T-helper 1 cell (primary cell): Measurements from ENCODE around the gene ALDH8A1.
"Not testable (repeated sequence)": the region's sequence is repeated elsewhere in the genome, so short reads cannot be mapped to it uniquely, and the experiment has no call there.

Experiments used
- DNase-seq, 5 donors: peaks; one replicate each; pipeline ENCODE4 v3.0.0-alpha.2; 2012 to 2020

Gene ALDH8A1

DNA sequence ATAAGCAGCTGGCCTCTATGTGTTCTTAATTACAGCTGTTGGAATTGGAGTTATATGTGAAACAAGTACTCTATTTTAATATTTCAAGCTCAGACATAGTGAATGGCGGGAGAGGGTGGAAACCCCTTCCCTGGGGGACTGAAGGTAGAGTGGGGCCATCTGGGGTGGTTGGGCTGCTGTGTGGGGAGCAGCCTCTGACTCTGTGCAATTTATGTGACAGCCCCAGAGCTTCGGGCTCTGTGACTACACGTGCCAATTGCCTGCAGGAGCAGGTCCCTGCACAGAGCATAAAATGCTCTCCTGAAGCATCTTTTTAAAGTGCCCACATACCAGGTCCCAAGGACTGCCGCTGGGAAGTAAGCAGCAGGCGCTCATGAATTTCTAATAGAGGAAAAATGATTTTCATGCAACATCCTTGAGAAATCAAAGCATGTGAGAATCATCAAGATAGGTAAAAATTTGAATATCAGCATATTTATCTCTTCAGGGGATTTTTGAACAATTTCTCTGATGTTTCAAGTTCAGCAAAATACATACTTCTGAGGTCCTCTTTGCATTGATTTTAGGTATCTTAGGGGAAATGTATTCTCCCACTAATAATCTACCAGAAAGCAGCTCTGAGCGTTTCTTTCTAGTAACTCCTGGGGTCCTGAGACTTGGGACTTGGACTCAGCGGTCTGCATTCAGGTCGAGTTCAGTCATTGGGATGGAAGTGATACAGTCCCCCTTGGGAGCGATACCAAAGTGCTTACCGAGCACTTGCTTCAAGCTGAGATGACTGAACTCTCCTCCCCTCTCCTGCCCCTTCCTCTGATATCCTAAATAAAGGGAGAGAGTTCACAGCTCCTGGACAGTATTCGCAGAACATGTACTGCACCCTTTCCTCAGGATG is 40.0 kb downstream of the ALDH8A1 start:
- DNase-seq = no peak

DNA sequence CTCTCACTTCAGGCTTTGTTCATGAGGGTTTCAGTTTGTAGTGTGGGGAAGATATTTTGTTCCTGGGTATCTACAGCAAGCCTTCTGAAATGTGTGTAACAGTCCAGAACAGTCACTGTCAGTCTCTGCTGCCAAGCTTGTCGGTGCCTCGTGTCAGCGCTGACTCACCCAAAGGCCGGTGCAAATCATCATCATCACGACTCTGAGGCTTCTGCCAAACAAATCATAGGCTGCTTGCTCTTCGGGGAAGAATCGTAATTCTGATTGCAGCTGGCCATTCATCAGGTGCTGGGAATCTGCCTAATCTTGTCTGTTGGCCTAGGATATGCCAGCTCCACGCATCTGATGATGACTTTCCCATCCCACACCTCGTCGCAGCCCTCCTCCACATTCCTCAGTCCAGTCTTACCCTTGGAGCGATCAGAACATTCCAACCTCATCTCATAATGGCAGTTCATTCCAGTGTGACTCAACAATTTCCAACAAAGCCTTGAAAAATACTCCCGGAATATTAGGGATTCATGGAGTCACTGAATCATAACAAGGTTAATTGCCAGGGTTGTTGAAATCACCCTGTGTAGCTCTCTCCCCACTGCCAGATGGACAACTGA is 40.9 kb downstream of the ALDH8A1 start:
- DNase-seq = peak in 1 of 5 donors; percentile 21

DNA sequence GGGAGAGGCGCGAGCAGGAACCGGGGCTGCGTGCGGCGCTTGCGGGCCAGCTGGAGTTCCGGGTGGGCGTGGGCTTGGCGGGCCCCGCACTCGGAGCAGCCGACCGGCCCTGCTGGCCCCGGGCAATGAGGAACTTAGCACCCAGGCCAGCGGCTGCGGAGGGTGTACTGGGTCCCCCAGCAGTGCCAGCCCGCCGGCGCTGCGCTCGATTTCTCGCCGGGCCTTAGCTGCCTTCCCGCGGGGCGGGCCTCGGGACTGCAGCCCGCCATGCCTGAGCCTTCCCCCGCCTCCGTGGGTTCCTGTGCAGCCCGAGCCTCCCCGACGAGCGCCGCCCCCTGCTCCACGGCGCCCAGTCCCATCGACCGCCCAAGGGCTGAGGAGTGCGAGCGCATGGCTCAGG is 45.2 kb downstream of the ALDH8A1 start:
- DNase-seq = not testable (repeated sequence)

- no peak for DNase-seq
These were observed 46.5 kb downstream of the ALDH8A1 start for GRCh38 chr6:134903448-134903847.

GRCh38 chr6:134902936-134903335 is 47.0 kb downstream of the ALDH8A1 start:
- no peak for DNase-seq

DNA sequence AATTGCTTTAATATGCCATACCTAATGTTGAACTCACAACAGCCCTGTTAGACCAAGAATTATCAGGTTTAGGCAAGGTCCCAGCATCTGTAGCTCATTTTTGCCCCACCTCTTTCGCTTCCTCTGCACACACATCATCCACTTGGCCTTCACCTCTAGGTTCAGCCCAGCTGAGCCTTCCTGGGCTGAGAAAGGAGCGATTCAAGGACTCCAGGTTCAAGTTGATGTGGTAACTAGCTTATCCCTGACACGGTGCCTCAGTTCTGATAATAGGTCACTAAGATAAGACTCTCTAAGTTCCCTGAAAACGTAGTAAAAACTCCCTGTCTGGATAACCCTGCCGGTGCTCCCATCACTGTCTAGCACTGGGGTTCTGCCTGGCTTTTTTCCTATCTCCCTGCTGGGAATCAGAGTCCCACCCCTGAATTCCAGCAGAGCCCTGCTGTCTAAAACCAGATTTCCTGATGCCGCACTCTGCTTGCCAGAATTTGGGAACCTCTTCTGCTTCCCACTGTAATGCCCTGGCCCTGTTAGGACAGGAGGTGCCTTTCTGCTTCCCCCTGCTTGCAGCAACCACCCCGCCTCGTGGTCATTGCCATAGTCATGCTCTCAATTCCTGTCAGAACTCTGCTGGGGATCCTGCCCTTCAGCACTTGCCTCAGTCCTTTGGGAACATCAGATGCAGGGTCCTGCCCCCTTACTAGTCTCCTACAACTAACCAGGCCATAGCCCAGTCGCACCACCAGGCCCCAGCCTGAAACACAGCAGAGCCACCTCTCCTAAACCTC is 47.6 kb downstream of the ALDH8A1 start:
- DNase-seq = no peak

- DNase-seq = no peak
These were observed 51.3 kb downstream of the ALDH8A1 start for GRCh38 chr6:134898575-134898974.

- DNase-seq = not testable (repeated sequence)
These were observed 51.7 kb downstream of the ALDH8A1 start for GRCh38 chr6:134898166-134898565.

- no peak for DNase-seq
These were observed 53.0 kb downstream of the ALDH8A1 start for GRCh38 chr6:134896910-134897309.

- DNase-seq = no peak
These were observed 55.1 kb downstream of the ALDH8A1 start for GRCh38 chr6:134894800-134895199.

- no peak for DNase-seq
These were observed 57.5 kb downstream of the ALDH8A1 start for GRCh38 chr6:134892362-134892761.

- DNase-seq = no peak
These were observed 58.3 kb downstream of the ALDH8A1 start for GRCh38 chr6:134891633-134892032.

DNA sequence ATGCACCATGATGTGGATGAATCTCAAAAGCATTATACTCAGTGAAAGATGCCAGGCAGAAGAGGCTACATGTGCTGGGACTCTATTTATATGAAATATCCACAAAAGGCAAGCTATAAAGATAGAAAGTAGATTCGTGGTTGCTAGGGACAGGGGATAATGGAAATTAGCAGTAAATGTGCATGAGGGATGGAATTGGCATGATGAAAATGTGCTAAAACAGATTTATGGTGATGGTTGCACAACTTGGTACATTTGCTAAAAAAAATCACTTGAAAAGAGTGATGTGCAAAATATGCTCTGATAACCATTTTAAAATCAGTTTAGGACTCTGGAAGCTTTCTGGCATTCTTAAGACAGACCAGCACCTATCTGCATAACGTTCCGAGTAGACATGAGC is 61.6 kb downstream of the ALDH8A1 start:
- DNase-seq = no peak

GRCh38 chr6:134884752-134885151 is 65.1 kb downstream of the ALDH8A1 start:
- no peak for DNase-seq

DNA sequence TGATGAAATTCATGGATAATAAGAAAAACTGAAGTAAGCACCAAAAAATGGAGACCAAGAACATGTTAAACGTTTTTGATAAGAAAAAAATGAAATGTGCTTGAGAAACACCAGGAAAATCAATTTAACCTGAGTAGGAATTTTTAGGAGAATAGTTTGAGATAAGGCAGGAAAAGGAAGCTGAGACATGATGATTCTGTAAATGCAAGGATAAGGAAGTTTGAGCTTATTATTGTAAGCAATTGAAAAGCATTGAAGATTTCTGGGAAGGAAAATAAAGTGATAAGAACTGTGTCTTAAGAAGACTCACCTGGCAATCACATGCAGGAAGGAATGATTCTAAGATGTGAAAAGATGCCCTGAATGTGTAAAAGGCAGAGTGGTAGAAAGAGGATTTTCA is 66.6 kb downstream of the ALDH8A1 start:
- DNase-seq = no peak

DNA sequence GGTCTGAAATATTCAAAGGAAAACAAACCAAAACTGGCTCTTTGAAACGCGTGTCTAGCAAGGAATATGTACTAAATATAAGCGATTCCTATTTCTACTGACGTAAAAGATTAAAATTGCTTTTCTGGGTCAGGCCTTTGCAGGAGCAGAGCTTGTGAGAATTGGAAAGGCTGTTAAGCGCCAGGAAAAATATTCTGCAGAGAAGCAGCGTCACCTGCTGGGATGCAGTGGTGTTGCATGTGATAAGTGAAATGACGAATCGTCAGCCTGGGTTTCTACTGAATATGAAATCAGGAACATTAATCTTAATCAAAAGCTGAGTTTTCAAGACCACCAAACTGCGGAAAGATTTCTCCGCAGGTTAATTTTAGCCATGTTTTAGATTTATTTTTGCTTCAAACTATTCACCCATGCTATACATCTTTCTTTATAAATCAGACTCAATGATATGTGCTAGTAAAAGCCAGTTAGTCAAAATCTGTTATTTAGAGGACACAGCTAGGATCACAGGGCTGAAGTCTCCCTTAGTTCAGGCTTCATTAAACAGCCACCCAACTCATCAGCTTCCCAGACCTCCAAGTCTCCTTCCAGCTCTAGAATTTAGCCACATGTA is 67.4 kb downstream of the ALDH8A1 start:
- DNase-seq = peak in 2 of 5 donors; percentile 13 to 26

DNA sequence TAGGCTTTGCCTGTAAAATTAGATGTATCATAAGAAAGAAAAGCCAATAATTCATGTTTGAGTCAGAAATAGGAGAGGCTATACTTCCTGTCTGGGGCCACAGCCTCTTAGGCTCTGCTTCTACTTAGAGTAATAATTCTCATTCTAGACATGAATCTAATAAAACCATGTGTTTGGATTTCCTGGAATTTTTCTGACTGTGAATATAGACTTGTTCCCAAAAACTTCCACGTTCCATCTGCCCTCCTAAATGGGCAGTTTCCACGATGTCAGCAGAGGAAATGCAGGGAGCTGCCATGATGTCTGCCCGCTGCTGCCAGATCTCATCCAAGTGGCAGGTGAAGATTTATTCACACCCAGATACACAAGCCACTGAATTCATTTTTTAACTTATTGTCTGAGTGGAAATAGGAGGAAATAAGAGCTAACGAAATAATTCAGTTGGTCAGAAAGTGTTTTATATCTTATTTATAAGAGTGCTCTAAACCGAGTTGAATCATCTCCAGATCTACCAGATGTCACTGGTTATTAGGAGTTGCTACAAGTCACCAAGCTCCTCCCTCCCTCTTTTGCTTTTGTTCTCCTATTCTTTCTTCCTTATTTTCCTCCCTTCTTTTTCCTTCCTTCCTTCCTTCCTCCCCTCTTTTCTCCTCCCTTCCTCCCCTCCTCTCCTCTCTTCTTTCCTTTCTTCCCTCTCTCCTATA is 69.3 kb downstream of the ALDH8A1 start:
- DNase-seq = no peak

GRCh38 chr6:134878136-134878535 is 71.8 kb downstream of the ALDH8A1 start:
- DNase-seq = no peak

DNA sequence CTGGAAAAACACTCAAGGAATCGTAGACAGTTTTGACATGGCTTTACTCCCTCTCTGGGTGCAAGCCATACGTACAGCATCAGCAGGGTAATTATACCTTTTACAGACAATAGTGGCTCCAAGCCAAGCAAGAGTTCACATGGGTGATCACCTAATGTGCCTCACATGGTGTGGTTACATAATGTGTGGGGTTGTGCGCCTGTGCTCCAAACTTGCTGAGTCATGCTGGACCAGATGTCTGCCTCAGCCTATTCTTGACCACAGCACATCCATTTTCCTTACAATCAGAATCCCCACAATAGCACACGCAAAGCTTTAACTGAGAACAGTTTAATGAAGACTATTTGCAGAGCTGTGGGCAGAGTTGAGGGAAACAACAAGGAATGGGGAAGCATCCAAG is 74.5 kb downstream of the ALDH8A1 start:
- DNase-seq = no peak

GRCh38 chr6:134873500-134874388 is 76.2 kb downstream of the ALDH8A1 start:
- peak in 1 of 5 donors; percentile 33 for DNase-seq
